HepG2 (cell line): ENCODE results near the gene SERPINA3. TPM values are rescaled to one million over a fixed set of nuclear protein-coding genes. Genes with fewer than 3 reads are reported as not detected.

ENCODE experiments used
- AGO2 ChIP-seq: fragments of 200-400 bp; formaldehyde crosslinking; optimal IDR thresholded peaks from 2 replicates; pipeline ENCODE3; 2017; ENCODE audit warnings: mild to moderate bottlenecking, low read depth, low read length, moderate library complexity
- FOXO1 ChIP-seq: sonication (generic); formaldehyde crosslinking; IDR thresholded peaks from 2 replicates; pipeline ENCODE4 v1.4.0; 2020; ENCODE audit warnings: missing genetic modification reagents
- HMGA1 ChIP-seq: sonication (generic); formaldehyde crosslinking; conservative IDR thresholded peaks from 2 replicates; pipeline ENCODE4 v1.4.0; 2020; ENCODE audit warnings: missing genetic modification reagents
- HOXD1 ChIP-seq: sonication (generic); formaldehyde crosslinking; IDR thresholded peaks from 2 replicates; pipeline ENCODE4 v1.5.0; 2020; ENCODE audit warnings: missing genetic modification reagents
- KLF11 ChIP-seq: IDR thresholded peaks from 2 replicates; pipeline ENCODE4 v1.6.1; 2016; ENCODE audit warnings: missing compliant biosample characterization
- NONO ChIP-seq, 2 experiments: fragments of 450-650 bp in 1 of 2; sonication (generic) in 1 of 2; formaldehyde crosslinking in 1 of 2; IDR thresholded peaks in 1 of 2; conservative IDR thresholded peaks in 1 of 2; 2 replicates each; pipeline versions ENCODE4 v1.6.1 to v1.8.0; 2017 to 2022; ENCODE audit warnings: mild to moderate bottlenecking in 1 of 2, missing genetic modification reagents in 1 of 2, moderate library complexity in 1 of 2
- PRDM4 ChIP-seq: sonication (generic); formaldehyde crosslinking; IDR thresholded peaks from 2 replicates; pipeline ENCODE4 v1.9.0; 2021; ENCODE audit warnings: missing genetic modification reagents, borderline replicate concordance
- PRPF4 ChIP-seq: fragments of 200-400 bp; formaldehyde crosslinking; IDR thresholded peaks from 2 replicates; pipeline ENCODE4 v1.6.1; 2016; ENCODE audit warnings: low read length, low read depth; ENCODE audit not compliant: poor library complexity, severe bottlenecking
- SRF ChIP-seq: IDR thresholded peaks from 2 replicates; pipeline ENCODE4 v1.6.1; 2011; ENCODE audit warnings: mild to moderate bottlenecking, low read depth, low read length, moderate library complexity
- TARDBP ChIP-seq: sonication (generic); formaldehyde crosslinking; IDR thresholded peaks from 2 replicates; pipeline ENCODE4 v1.8.0; 2022; ENCODE audit warnings: mild to moderate bottlenecking, missing genetic modification reagents
- THAP8 ChIP-seq: sonication (generic); formaldehyde crosslinking; IDR thresholded peaks from 2 replicates; pipeline ENCODE4 v1.5.1; 2020; ENCODE audit warnings: missing genetic modification reagents, mild to moderate bottlenecking, borderline replicate concordance
- ZBTB7A ChIP-seq: sonication (generic); formaldehyde crosslinking; IDR thresholded peaks from 2 replicates; pipeline ENCODE4 v1.8.0; 2022; ENCODE audit warnings: mild to moderate bottlenecking, missing genetic modification reagents
- ZBTB7B ChIP-seq: sonication (generic); formaldehyde crosslinking; IDR thresholded peaks from 2 replicates; pipeline ENCODE4 v1.4.0; 2020; ENCODE audit warnings: missing genetic modification reagents
- ZHX2 ChIP-seq, 2 experiments: sonication (generic) in 1 of 2; formaldehyde crosslinking in 1 of 2; IDR thresholded peaks; 2 replicates each; pipeline versions ENCODE4 v1.6.1 to v1.9.0; 2014 to 2022; ENCODE audit warnings: antibody characterized with exemption in 1 of 2, borderline replicate concordance in 1 of 2, inconsistent platforms in 1 of 2, low read depth in 1 of 2, missing genetic modification reagents in 1 of 2
- ZMYM4 ChIP-seq: sonication (generic); formaldehyde crosslinking; IDR thresholded peaks from 2 replicates; pipeline ENCODE4 v1.8.1; 2023; ENCODE audit warnings: mild to moderate bottlenecking, missing genetic modification reagents
- ZNF567 ChIP-seq: sonication (generic); formaldehyde crosslinking; IDR thresholded peaks from 2 replicates; pipeline ENCODE4 v1.8.1; 2023; ENCODE audit warnings: mild to moderate bottlenecking, missing genetic modification reagents, borderline replicate concordance
- ZNF7 ChIP-seq: IDR thresholded peaks from 2 replicates; pipeline ENCODE4 v1.6.1; 2016; ENCODE audit warnings: missing biosample characterization, missing genetic modification reagents
- ZNF740 ChIP-seq: sonication (generic); formaldehyde crosslinking; IDR thresholded peaks from 2 replicates; pipeline ENCODE4 v1.4.0; 2020; ENCODE audit warnings: missing genetic modification reagents
- ZNF75D ChIP-seq: sonication (generic); formaldehyde crosslinking; IDR thresholded peaks from 2 replicates; pipeline ENCODE4 v1.8.1; 2023; ENCODE audit warnings: missing genetic modification reagents, mild to moderate bottlenecking, borderline replicate concordance
- ZNF788 ChIP-seq: sonication (generic); formaldehyde crosslinking; IDR thresholded peaks from 2 replicates; pipeline ENCODE4 v1.5.0; 2020; ENCODE audit warnings: mild to moderate bottlenecking, missing genetic modification reagents, borderline replicate concordance
- polyA plus RNA-seq, 8 experiments: library from polyadenylated mRNA; depleted of rRNA in 3 of 8; stranded (reverse) in 7 of 8; unstranded in 1 of 8; fragments of >200 nt; fragmentation: Illumina TruSeq in 4 of 8; extraction: Trizol in 4 of 8; gene quantifications; 2 replicates each; pipeline versions ENCODE4 v1.2.1 to v1.2.3, GENCODE V29; 2011 to 2016; ENCODE audit warnings: low read depth in 4 of 8, missing spikeins in 1 of 8, mixed read lengths in 1 of 8; ENCODE audit not compliant: insufficient read depth in 1 of 8
- total RNA-seq, 5 experiments: library from RNA; depleted of rRNA; stranded (reverse); fragments of >200 nt; fragmentation: Illumina TruSeq; extraction: Trizol; gene quantifications; 2 replicates each; pipeline ENCODE4 v1.2.3, GENCODE V29; 2016; ENCODE audit warnings: low read depth in 1 of 5

The SERPINA3 gene
- total and polyA plus RNA-seq, 2 of the 13 experiments (the other 11 are each of a cell fraction or from before 2014, with no cell fraction given), result 825 to 2,200 TPM

- peak; percentile 96; the same call in 1 of the 2 replicates for TF ChIP-seq ZNF788 (CRISPR knock-in tag)
- TF ChIP-seq HOXD1 (CRISPR knock-in tag), result peak; percentile 96
- TF ChIP-seq ZBTB7B (CRISPR knock-in tag), result peak; percentile 100
- TF ChIP-seq FOXO1 (CRISPR knock-in tag), result peak; percentile 100
- TF ChIP-seq ZNF740 (CRISPR knock-in tag), result peak; percentile 93
- peak; percentile 52; the same call in 1 of the 2 replicates for TF ChIP-seq SRF
- no peak for TF ChIP-seq PRDM4 (CRISPR knock-in tag)
- TF ChIP-seq AGO2, result peak; percentile 65
- TF ChIP-seq PRPF4, result no peak
- TF ChIP-seq THAP8 (CRISPR knock-in tag), result peak; percentile 20; the same call in 1 of the 2 replicates
- peak; percentile 94; the same call in 1 of the 2 replicates for TF ChIP-seq KLF11
- no peak for TF ChIP-seq ZNF75D
- peak; percentile 62; the same call in 1 of the 2 replicates for TF ChIP-seq ZHX2 (IDR thresholded peaks at IDR 0.05; ENCODE audit: low read depth)
- no peak for TF ChIP-seq ZHX2 (CRISPR knock-in tag; IDR thresholded peaks at IDR 0.05; ENCODE audit: borderline replicate concordance)
- peak; percentile 55; the same call in 1 of the 2 replicates for TF ChIP-seq ZNF567 (CRISPR knock-in tag)
- TF ChIP-seq ZBTB7A (CRISPR knock-in tag), result peak; percentile 100
- TF ChIP-seq ZMYM4, result peak; percentile 91
- TF ChIP-seq HMGA1 (CRISPR knock-in tag), result no peak
- TF ChIP-seq ZNF7 (CRISPR knock-in tag), result peak; percentile 11; the same call in 1 of the 2 replicates
- peak; percentile 99 for TF ChIP-seq TARDBP
- TF ChIP-seq NONO (IDR thresholded peaks at IDR 0.05), result no peak
- TF ChIP-seq NONO (CRISPR knock-in tag; conservative IDR thresholded peaks at IDR 0.05), result peak; percentile 97
Measured at GRCh38 chr14:94593749-94594431, 18.3 kb upstream of the SERPINA3 start (continued).
